Left ventricle myocardium inferior (tissue), 1 donor: ENCODE data around the gene ZSWIM7. TPM values are rescaled to one million over a fixed set of nuclear protein-coding genes. Genes with fewer than 3 reads are reported as not detected.

Source experiments
- DNase-seq: peaks from one replicate; pipeline ENCODE4 v3.0.0-alpha.2; 2020
- H3K27ac ChIP-seq: fragments of 200-600 bp; replicated peaks from 2 replicates; pipeline ENCODE4 v1.8.0; 2021
- H3K27me3 ChIP-seq: fragments of 200-600 bp; 2 replicates; pipeline ENCODE4 v1.8.0; 2021; ENCODE audit warnings: low read depth
- H3K36me3 ChIP-seq: fragments of 200-600 bp; 2 replicates; pipeline ENCODE4 v1.8.0; 2021
- H3K4me1 ChIP-seq: fragments of 200-600 bp; 2 replicates; pipeline ENCODE4 v1.8.0; 2021
- H3K4me3 ChIP-seq: fragments of 200-600 bp; 2 replicates; pipeline ENCODE4 v1.8.0; 2021; ENCODE audit warnings: mild to moderate bottlenecking, moderate library complexity
- H3K9me3 ChIP-seq: fragments of 200-600 bp; replicated peaks from 2 replicates; pipeline ENCODE4 v1.8.0; 2021
- intact Hi-C: fragments of 100-400 bp; cut with micrococcal nuclease; formaldehyde crosslinking; loops from one replicate; pipeline ENCODE4 v1.11.0; 2022
- total RNA-seq: library from RNA; stranded (reverse); fragmentation: NEBNext Ultra II Directional; extraction: Animal tissue kit (Norgen Biotek cat#: 25700); gene quantifications from one replicate; pipeline ENCODE4 v1.2.1, GENCODE V29; 2021
- TF ChIP-seq, protein P1 (sequence below): fragments of 200-600 bp; IDR thresholded peaks from 2 replicates; pipeline ENCODE4 v1.8.0; 2021; ENCODE audit warnings: antibody characterized with exemption, mild to moderate bottlenecking, borderline replicate concordance
- donor health status: DM: no; HTN: yes; CAD: no; lungs with severe emphysema.

The ZSWIM7 gene
- total RNA-seq, 1 donor from 2014 or later, result 17.2 TPM

GRCh38 chr17:15955793-15956541 lies 43.5 kb downstream of the ZSWIM7 start:
- Histone ChIP-seq H3K9me3 (no peaks in the 10 kb centered on the region), H3K27ac (no peak overlapping the region), H3K36me3 (no peaks in the 10 kb centered on the region), H3K4me1 (no peaks in the 10 kb centered on the region), H3K4me3 (no peak overlapping the region), H3K27me3 (no peaks in the 10 kb centered on the region)
- TF ChIP-seq, protein P1, sequence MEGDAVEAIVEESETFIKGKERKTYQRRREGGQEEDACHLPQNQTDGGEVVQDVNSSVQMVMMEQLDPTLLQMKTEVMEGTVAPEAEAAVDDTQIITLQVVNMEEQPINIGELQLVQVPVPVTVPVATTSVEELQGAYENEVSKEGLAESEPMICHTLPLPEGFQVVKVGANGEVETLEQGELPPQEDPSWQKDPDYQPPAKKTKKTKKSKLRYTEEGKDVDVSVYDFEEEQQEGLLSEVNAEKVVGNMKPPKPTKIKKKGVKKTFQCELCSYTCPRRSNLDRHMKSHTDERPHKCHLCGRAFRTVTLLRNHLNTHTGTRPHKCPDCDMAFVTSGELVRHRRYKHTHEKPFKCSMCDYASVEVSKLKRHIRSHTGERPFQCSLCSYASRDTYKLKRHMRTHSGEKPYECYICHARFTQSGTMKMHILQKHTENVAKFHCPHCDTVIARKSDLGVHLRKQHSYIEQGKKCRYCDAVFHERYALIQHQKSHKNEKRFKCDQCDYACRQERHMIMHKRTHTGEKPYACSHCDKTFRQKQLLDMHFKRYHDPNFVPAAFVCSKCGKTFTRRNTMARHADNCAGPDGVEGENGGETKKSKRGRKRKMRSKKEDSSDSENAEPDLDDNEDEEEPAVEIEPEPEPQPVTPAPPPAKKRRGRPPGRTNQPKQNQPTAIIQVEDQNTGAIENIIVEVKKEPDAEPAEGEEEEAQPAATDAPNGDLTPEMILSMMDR, result no peak
- DNase-seq, result no peak
- intact Hi-C loops, result no loop called here

GRCh38 chr17:15954222-15954621 lies 45.3 kb downstream of the ZSWIM7 start:
- no peak overlapping the region for H3K4me3 ChIP-seq
- TF ChIP-seq, protein P1, result no peak
- intact Hi-C loops, result no loop called here
- H3K4me1 ChIP-seq, result no peaks in the 10 kb centered on the region
- DNase-seq, result no peak
- H3K9me3 ChIP-seq, result no peaks in the 10 kb centered on the region
- H3K27ac ChIP-seq, result no peak overlapping the region
- no peaks in the 10 kb centered on the region for H3K27me3 ChIP-seq
- H3K36me3 ChIP-seq, result no peaks in the 10 kb centered on the region

DNA sequence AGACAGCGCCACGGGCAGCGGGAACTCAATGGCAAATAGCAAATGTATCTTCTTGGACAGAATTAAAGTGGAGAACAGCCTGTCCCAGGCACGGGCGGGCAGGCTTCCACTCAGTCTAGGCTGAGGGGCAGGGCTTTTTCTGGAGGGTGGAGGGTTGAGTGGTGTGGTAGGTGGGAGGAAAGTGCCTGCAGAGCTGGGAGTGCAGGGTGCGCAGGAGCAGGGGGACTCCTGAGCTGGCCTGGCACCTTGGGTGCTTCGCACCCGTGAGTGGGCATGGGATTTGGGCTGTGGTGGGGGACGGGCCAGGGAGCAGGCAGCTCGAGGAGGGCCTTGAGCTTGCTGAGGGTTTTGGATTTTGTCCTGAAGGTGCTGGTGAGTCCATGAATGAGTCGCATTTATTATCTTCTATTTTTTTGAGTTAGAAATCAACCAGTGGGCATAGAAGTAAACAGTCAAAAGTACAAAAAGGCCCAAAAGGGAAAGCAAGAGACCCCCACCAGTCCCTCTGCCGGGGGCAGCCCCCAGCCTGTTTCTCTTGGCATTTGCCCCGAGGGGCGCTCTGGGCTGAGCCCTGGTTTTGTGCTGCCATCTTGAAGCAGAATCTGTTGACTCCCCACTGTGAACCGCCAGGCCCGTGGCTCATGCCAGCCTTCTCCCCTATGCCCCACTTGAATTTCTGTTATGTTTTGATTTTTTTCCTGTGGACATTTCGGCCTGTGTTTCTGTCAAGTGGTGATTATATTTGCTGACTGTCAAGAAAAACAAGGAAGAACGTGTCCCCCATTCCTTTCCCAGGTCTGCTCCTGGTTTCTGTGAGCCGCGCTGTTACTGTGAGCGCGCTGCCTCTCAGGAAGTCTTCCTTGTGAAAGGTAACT lies 46.4 kb downstream of the ZSWIM7 start:
- no peaks in the 10 kb centered on the region for H3K27me3 ChIP-seq
- DNase-seq, result no peak
- no peaks in the 10 kb centered on the region for H3K4me1 ChIP-seq
- no peaks in the 10 kb centered on the region for H3K36me3 ChIP-seq
- intact Hi-C loops, result no loop called here
- no peak overlapping the region for H3K4me3 ChIP-seq
- no peaks in the 10 kb centered on the region for H3K9me3 ChIP-seq
- no peak overlapping the region for H3K27ac ChIP-seq
- TF ChIP-seq, protein P1, result no peak

GRCh38 chr17:15952048-15952532 lies 47.4 kb downstream of the ZSWIM7 start:
- Histone ChIP-seq H3K4me3 (no peak overlapping the region), H3K27ac (no peak overlapping the region), H3K36me3 (no peaks in the 10 kb centered on the region), H3K4me1 (no peaks in the 10 kb centered on the region), H3K9me3 (no peaks in the 10 kb centered on the region), H3K27me3 (no peaks in the 10 kb centered on the region)
- intact Hi-C loops, result no loop called here
- TF ChIP-seq, protein P1, result no peak
- DNase-seq, result no peak

- no peaks in the 10 kb centered on the region for H3K4me1 ChIP-seq
- no peak for DNase-seq
These were observed 48.0 kb downstream of the ZSWIM7 start for GRCh38 chr17:15951368-15952047.

More at GRCh38 chr17:15951368-15952047, 48.0 kb downstream of the ZSWIM7 start:
- no peak overlapping the region for H3K4me3 ChIP-seq
- H3K9me3 ChIP-seq, result no peaks in the 10 kb centered on the region
- TF ChIP-seq, protein P1, result no peak
- H3K27ac ChIP-seq, result no peak overlapping the region
- intact Hi-C loops, result no loop called here
- no peaks in the 10 kb centered on the region for H3K36me3 ChIP-seq
- H3K27me3 ChIP-seq, result no peaks in the 10 kb centered on the region
